SH-SY5Y (cell line): ENCODE results near the gene SHOC2.

Source experiments
- GATA2 ChIP-seq: IDR thresholded peaks from 2 replicates; pipeline ENCODE4 v1.6.1; 2011; ENCODE audit warnings: mild to moderate bottlenecking, low read depth, low read length
- GATA3 ChIP-seq: IDR thresholded peaks from 2 replicates; pipeline ENCODE4 v1.6.1; 2011; ENCODE audit warnings: low read depth, mild to moderate bottlenecking, low read length, moderate library complexity

DNA sequence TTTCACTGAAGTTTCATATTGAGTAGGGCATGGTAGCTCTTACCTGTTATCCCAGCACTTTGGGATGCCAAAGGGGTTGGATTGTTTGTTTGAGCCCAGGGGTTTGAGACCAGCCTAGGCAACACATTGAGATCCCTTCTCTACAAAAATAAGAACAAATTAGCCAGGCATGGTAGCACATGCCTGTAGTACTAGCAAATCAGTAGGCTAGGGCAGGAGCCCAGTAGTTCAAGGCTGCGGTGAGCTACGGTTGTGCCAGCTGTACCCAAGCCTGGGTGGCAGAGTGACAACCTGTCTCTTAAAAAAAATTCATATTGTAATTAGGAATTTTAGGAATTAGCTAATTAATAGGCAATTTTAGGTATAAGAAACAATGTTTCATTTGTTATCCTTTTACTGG is 18.4 kb upstream of the SHOC2 start:
- TF ChIP-seq GATA2: no peak
- TF ChIP-seq GATA3: no peak
